Activated T-cell treated with anti-CD3 and anti-CD28 coated beads, Interleukin-2, amount 50 U/mL, for 1 hour (primary cell): ENCODE measurements around the gene HSPA1B.
A peak's percentile ranks its signal among the peaks of the same experiment; 100 is the strongest.
"Not testable (repeated sequence)": the region's sequence is repeated elsewhere in the genome, so short reads cannot be mapped to it uniquely, and the experiment has no call there.

Source experiments
- DNase-seq: peaks from one replicate; pipeline ENCODE4 v3.0.0-alpha.2; 2020

Gene HSPA1B

DNA sequence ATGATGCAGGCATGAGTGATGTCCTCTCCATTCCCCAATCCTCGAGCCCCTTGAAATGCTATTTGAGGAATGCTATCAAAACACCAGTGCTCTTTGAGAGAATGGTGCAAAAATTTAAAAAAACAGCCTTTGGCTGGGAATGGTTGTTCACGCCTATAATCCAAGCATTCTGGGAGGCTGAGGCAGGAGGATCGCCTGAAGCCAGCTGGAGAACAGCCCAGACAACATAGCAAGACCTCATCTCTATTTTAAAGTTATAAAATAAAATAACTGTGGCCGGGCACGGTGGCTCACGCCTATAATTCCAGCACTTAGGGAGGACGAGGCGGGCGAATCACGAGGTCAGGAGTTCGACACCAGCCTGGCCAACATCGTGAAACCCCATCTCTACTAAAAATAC lies 27.8 kb upstream of the HSPA1B start:
- DNase-seq: no peak

DNA sequence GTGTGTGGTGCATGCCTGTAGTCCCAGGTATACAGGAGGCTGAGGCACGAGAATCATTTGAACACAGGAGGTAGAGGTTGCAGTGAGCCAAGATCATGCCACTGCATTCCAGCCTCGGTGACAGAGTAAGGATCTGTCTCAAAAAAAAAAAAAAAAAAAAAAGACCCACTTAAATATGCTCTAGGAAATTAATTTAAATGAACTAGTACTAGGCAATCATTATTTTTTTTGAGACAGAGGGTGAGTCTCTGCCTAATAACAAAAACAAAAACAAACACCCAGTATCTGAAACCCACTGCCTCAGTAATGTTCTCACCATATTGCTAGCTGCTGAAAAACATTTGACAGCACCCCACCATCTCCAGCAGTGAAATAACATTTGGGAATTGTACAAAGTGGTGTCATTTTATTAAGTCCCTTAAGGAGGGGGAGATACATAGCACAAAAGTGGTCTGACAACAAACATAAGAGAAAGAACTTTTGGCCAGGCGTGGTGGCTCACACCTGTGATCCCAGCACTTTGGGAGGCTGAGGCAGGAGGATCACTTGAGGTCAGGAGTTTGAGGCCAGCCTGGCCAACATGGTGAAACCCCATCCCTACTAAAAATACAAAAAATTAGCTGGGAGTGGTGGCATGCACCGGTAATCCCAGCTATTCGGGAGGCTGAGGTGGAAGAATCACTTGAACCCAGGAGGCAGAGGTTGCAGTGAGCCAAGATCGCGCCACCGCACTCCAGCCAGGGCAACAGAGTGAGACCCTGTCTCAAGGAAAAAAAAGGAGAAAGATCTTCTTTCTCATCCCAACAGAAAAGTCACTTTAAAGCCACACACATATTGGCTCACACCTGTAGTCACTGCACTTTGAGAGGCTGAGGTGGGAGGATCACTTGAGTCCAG lies 26.3 kb upstream of the HSPA1B start:
- not testable (repeated sequence) for DNase-seq

- DNase-seq: peak; percentile 28
These were observed 21.5 kb upstream of the HSPA1B start for GRCh38 chr6:31805939-31806469.

- peak; percentile 96 for DNase-seq
These were observed 20.9 kb upstream of the HSPA1B start, which contains the start of gene LSM2 for GRCh38 chr6:31806470-31807272. Gene LSM2, minus strand, starts transcription at chr6:31806966. Its CDS starts 209 bp downstream, at chr6:31806757.

GRCh38 chr6:31808599-31808998 lies 18.9 kb upstream of the HSPA1B start:
- DNase-seq: not testable (repeated sequence)

- no peak for DNase-seq
These were observed 15.9 kb upstream of the HSPA1B start for GRCh38 chr6:31811645-31812044.

DNA sequence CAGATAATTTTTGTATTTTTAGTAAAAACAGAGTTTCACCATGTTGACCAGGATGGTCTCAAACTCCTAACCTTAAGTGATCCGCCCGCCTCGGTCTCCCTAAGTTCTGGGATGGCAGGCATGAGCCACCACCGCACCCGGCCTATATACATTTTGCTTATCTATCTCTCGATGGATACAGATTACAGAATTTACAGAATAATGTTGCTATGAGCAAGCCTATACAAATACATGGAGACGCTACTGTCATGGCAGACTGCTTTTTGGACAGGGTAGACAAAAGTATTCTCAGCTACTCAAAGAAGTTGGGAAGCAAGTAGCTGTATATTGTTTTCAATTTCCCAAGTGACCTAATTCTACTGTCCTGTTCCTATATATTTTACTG lies 14.1 kb upstream of the HSPA1B start:
- DNase-seq: no peak

GRCh38 chr6:31814677-31815024 lies 12.9 kb upstream of the HSPA1B start:
- peak; percentile 61 for DNase-seq

DNA sequence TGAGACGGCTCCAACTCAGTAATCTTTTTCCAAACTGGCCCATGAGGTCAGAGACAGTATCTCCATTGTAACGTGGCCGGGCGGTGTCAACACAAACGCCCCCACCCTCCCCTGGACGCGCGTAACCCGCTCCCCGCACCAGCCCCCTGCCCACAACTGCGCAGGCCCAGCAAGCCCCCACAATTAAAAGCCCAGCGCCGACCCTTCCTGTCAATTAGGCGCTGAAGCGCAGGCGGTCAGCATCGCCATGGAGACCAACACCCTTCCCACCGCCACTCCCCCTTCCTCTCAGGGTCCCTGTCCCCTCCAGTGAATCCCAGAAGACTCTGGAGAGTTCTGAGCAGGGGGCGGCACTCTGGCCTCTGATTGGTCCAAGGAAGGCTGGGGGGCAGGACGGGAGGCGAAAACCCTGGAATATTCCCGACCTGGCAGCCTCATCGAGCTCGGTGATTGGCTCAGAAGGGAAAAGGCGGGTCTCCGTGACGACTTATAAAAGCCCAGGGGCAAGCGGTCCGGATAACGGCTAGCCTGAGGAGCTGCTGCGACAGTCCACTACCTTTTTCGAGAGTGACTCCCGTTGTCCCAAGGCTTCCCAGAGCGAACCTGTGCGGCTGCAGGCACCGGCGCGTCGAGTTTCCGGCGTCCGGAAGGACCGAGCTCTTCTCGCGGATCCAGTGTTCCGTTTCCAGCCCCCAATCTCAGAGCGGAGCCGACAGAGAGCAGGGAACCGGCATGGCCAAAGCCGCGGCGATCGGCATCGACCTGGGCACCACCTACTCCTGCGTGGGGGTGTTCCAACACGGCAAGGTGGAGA lies 12.3 kb upstream of the HSPA1B start, which contains the start of the genes HSPA1A and HSPA1L:
HSPA1A (plus strand) TSS at position 519 of the 814 bp plus-strand sequence; CDS start at position 733, 214 bp downstream.
HSPA1L (minus strand) TSS at position 259 of the 814 bp plus-strand sequence. CDS start 3,311 bp downstream, outside the sequence.
- DNase-seq: peak; percentile 61

GRCh38 chr6:31817133-31817928 lies 10.2 kb upstream of the HSPA1B start:
- DNase-seq: peak; percentile 55

DNA sequence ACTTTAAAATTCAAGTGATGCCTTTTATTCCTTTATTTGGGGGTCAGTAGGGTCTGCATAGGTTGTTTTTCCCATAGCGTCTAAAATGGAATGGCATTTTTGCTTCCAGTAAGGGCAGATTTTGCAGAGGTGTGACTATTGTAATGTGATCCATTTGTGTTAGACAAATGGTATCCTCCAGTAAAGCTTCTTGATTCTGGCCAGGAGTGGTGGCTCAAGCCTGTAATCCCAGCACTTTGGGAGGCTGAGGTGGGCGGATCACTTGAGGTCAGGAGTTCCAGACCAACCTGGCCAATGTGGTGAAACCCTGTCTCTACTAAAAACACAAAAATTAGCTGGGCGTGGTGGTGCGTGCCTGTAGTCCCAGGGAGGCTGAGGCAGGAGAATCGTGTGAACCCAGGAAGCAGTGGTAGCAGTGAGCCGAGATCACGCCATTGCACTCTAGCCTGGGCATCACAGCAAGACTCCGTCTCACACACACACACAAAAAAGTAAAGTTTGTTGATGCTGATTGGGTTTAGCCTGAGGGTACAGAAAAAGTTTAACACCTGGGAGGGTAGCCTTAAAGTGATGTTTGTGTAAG lies 9.5 kb upstream of the HSPA1B start:
- DNase-seq: not testable (repeated sequence)

GRCh38 chr6:31819871-31820299 lies 7.7 kb upstream of the HSPA1B start:
- no peak for DNase-seq

- not testable (repeated sequence) for DNase-seq
These were observed 7.1 kb upstream of the HSPA1B start for GRCh38 chr6:31820399-31820798.

GRCh38 chr6:31821301-31822035 lies 6.1 kb upstream of the HSPA1B start:
- DNase-seq: peak; percentile 58

- peak; percentile 67 for DNase-seq
These were observed 5.3 kb upstream of the HSPA1B start for GRCh38 chr6:31822036-31822821.

- DNase-seq: not testable (repeated sequence)
These were observed 3.8 kb upstream of the HSPA1B start for GRCh38 chr6:31823592-31824196.

GRCh38 chr6:31825553-31825952 lies 2.0 kb upstream of the HSPA1B start:
- no peak for DNase-seq

GRCh38 chr6:31826793-31827285 lies 699 bp upstream of the HSPA1B start:
- peak; percentile 42 for DNase-seq
